ENCODE measurements around the gene GCNA.
"Not testable (repeated sequence)": the region's sequence is repeated elsewhere in the genome, so short reads cannot be mapped to it uniquely, and the experiment has no call there.

The GCNA gene

GRCh38 chrX:71650333-71650969 lies 72.2 kb downstream of the GCNA start:
- H3K27me3 ChIP-seq (ENCODE audit: low read depth, low read length) = no peaks in the 10 kb centered on the region
- H3K4me3 ChIP-seq (ENCODE audit: low read depth in 1 of 2, low read length in 2 of 2) = no peak overlapping the region
- no peaks in the 10 kb centered on the region for H3K36me3 ChIP-seq (ENCODE audit: control insufficient read depth in 1 of 2, insufficient read depth in 2 of 2, low read length in 2 of 2)
- no peaks in the 10 kb centered on the region for H3K9me3 ChIP-seq (ENCODE audit: control insufficient read depth in 1 of 2, low read length in 2 of 2)
- H3K4me1 ChIP-seq (ENCODE audit: control insufficient read depth in 1 of 2, insufficient read depth in 2 of 2, low read length in 2 of 2) = no peaks in the 10 kb centered on the region
- no peak overlapping the region for H3K27ac ChIP-seq (ENCODE audit: low read length)

DNA sequence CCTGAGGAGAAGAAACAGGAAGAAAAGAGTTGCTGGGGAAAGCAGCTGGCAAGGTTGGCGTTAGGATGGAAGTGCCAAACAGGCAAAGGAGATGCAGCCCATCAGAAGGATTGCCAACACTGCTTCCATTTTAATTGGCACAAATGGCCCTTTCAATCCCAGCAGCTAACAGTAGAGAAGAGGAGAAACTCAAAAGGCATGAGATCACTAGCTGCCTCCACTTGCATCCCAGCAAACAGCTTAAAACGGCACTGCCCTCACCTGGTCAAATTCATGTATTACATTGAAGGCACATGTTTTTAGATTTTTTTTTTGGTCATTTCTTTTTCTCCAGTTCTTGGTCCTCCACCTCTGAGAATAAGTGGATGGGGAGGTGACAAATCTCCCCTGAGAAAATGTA lies 74.2 kb downstream of the GCNA start:
- no peak overlapping the region for H3K27ac ChIP-seq (ENCODE audit: low read length)
- no peaks in the 10 kb centered on the region for H3K9me3 ChIP-seq (ENCODE audit: control insufficient read depth in 1 of 2, low read length in 2 of 2)
- H3K4me3 ChIP-seq (ENCODE audit: low read depth in 1 of 2, low read length in 2 of 2) = no peak overlapping the region
- H3K36me3 ChIP-seq (ENCODE audit: control insufficient read depth in 1 of 2, insufficient read depth in 2 of 2, low read length in 2 of 2) = no peaks in the 10 kb centered on the region
- H3K27me3 ChIP-seq (ENCODE audit: low read depth, low read length) = no peaks in the 10 kb centered on the region
- H3K4me1 ChIP-seq (ENCODE audit: control insufficient read depth in 1 of 2, insufficient read depth in 2 of 2, low read length in 2 of 2) = no peaks in the 10 kb centered on the region

DNA sequence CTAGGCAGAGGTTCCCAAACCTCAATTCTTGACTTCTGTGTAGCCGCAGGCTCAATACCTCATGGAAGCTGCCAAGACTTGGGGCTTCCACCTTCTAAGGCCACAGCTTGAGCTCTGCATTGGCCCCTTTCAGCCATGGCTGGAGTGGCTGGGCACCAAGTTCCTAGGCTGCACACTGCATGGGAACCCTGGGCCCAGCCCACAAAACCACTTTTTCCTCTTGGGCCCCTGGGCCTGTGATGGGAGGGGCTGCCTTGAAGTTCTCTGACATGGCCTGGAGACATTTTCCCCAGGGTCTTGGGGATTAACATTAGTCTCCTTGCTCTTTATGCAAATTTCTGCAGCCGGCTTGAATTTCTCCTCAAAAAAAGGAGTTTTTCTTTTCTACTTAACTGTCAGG lies 75.1 kb downstream of the GCNA start:
- Histone ChIP-seq H3K27ac (ENCODE audit: low read length) (no peak overlapping the region), H3K27me3 (ENCODE audit: low read depth, low read length) (no peaks in the 10 kb centered on the region), H3K36me3 (ENCODE audit: control insufficient read depth in 1 of 2, insufficient read depth in 2 of 2, low read length in 2 of 2) (no peaks in the 10 kb centered on the region), H3K4me3 (ENCODE audit: low read depth in 1 of 2, low read length in 2 of 2) (no peak overlapping the region), H3K4me1 (ENCODE audit: control insufficient read depth in 1 of 2, insufficient read depth in 2 of 2, low read length in 2 of 2) (no peaks in the 10 kb centered on the region), H3K9me3 (ENCODE audit: control insufficient read depth in 1 of 2, low read length in 2 of 2) (no peaks in the 10 kb centered on the region)

- Histone ChIP-seq H3K4me1 (ENCODE audit: control insufficient read depth in 1 of 2, insufficient read depth in 2 of 2, low read length in 2 of 2) (no peaks in the 10 kb centered on the region), H3K27me3 (ENCODE audit: low read depth, low read length) (no peaks in the 10 kb centered on the region), H3K9me3 (ENCODE audit: control insufficient read depth in 1 of 2, low read length in 2 of 2) (no peaks in the 10 kb centered on the region), H3K4me3 (ENCODE audit: low read depth in 1 of 2, low read length in 2 of 2) (no peak overlapping the region), H3K36me3 (ENCODE audit: control insufficient read depth in 1 of 2, insufficient read depth in 2 of 2, low read length in 2 of 2) (no peaks in the 10 kb centered on the region), H3K27ac (ENCODE audit: low read length) (no peak overlapping the region)
Observed at GRCh38 chrX:71657267-71657666, 79.0 kb downstream of the GCNA start.

- no peaks in the 10 kb centered on the region for H3K36me3 ChIP-seq (ENCODE audit: control insufficient read depth in 1 of 2, insufficient read depth in 2 of 2, low read length in 2 of 2)
- no peaks in the 10 kb centered on the region for H3K27me3 ChIP-seq (ENCODE audit: low read depth, low read length)
- H3K9me3 ChIP-seq (ENCODE audit: control insufficient read depth in 1 of 2, low read length in 2 of 2) = no peaks in the 10 kb centered on the region
- H3K4me3 ChIP-seq (ENCODE audit: low read depth in 1 of 2, low read length in 2 of 2) = no peak overlapping the region
- no peak overlapping the region for H3K27ac ChIP-seq (ENCODE audit: low read length)
- H3K4me1 ChIP-seq (ENCODE audit: control insufficient read depth in 1 of 2, insufficient read depth in 2 of 2, low read length in 2 of 2) = no peaks in the 10 kb centered on the region
Observed at GRCh38 chrX:71659342-71659741, 81.1 kb downstream of the GCNA start.

- Histone ChIP-seq H3K27me3 (ENCODE audit: low read depth, low read length) (no peaks in the 10 kb centered on the region), H3K4me3 (ENCODE audit: low read depth in 1 of 2, low read length in 2 of 2) (no peak overlapping the region), H3K36me3 (ENCODE audit: control insufficient read depth in 1 of 2, insufficient read depth in 2 of 2, low read length in 2 of 2) (no peaks in the 10 kb centered on the region), H3K4me1 (ENCODE audit: control insufficient read depth in 1 of 2, insufficient read depth in 2 of 2, low read length in 2 of 2) (no peaks in the 10 kb centered on the region), H3K27ac (ENCODE audit: low read length) (no peak overlapping the region), H3K9me3 (ENCODE audit: control insufficient read depth in 1 of 2, low read length in 2 of 2) (no peaks in the 10 kb centered on the region)
Observed at GRCh38 chrX:71659959-71660358, 81.7 kb downstream of the GCNA start.

DNA sequence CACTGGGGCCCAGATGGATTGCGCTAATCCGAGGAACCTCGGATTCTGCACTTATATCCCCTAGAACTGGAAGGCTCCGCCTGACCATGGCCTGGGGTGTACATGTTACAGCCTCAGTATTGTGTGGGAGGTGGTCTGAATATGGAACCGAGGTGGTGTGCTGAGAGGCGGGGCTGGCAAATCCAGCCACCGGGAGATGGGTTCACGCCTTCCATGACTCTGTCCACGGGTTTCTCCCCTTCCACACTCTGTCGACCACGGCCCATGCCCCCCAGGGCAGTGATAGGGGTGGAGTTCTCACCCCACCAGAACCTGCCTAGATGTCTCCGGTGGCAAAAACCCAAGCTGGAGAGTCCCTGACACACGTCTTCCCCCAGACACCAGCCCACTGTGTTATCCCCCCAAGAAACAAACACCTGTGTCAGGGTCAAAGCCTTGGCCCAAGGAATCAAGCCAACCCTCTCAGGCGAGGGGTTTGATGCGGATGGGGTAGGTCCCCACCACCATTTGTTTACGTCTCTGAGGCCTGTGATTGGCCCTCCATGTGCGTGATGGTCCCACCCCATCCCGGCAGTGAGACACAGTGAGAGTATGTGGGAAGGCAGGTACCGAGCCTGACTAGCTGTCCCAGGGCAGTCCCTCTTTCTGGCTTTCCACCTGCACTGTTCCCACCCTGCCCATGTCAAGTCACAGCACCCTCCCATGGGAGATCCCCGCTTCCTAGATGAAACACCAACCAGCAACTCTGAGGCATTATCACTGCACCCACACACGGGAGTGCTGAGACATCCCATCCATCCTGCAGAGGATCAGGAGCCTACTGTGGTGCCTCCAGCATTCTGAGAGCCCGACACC lies 82.6 kb downstream of the GCNA start:
- H3K4me1 ChIP-seq (ENCODE audit: control insufficient read depth in 1 of 2, insufficient read depth in 2 of 2, low read length in 2 of 2) = no peaks in the 10 kb centered on the region
- no peaks in the 10 kb centered on the region for H3K36me3 ChIP-seq (ENCODE audit: control insufficient read depth in 1 of 2, insufficient read depth in 2 of 2, low read length in 2 of 2)
- H3K4me3 ChIP-seq (ENCODE audit: low read depth in 1 of 2, low read length in 2 of 2) = no peak overlapping the region
- no peaks in the 10 kb centered on the region for H3K27me3 ChIP-seq (ENCODE audit: low read depth, low read length)
- H3K27ac ChIP-seq (ENCODE audit: low read length) = no peak overlapping the region
- no peaks in the 10 kb centered on the region for H3K9me3 ChIP-seq (ENCODE audit: control insufficient read depth in 1 of 2, low read length in 2 of 2)

GRCh38 chrX:71661919-71662318 lies 83.7 kb downstream of the GCNA start:
- Histone ChIP-seq H3K36me3 (ENCODE audit: control insufficient read depth in 1 of 2, insufficient read depth in 2 of 2, low read length in 2 of 2) (no peaks in the 10 kb centered on the region), H3K9me3 (ENCODE audit: control insufficient read depth in 1 of 2, low read length in 2 of 2) (no peaks in the 10 kb centered on the region), H3K4me3 (ENCODE audit: low read depth in 1 of 2, low read length in 2 of 2) (no peak overlapping the region)

GRCh38 chrX:71662654-71663053 lies 84.4 kb downstream of the GCNA start:
- H3K4me1 ChIP-seq (ENCODE audit: control insufficient read depth in 1 of 2, insufficient read depth in 2 of 2, low read length in 2 of 2); H3K9me3 ChIP-seq (ENCODE audit: control insufficient read depth in 1 of 2, low read length in 2 of 2); H3K27ac ChIP-seq (ENCODE audit: low read length); H3K4me3 ChIP-seq (ENCODE audit: low read depth in 1 of 2, low read length in 2 of 2); H3K27me3 ChIP-seq (ENCODE audit: low read depth, low read length); H3K36me3 ChIP-seq (ENCODE audit: control insufficient read depth in 1 of 2, insufficient read depth in 2 of 2, low read length in 2 of 2): not testable (repeated sequence)

More at GRCh38 chrX:71661919-71662318, 83.7 kb downstream of the GCNA start:
- no peaks in the 10 kb centered on the region for H3K4me1 ChIP-seq (ENCODE audit: control insufficient read depth in 1 of 2, insufficient read depth in 2 of 2, low read length in 2 of 2)
- H3K27ac ChIP-seq (ENCODE audit: low read length) = no peak overlapping the region
- no peaks in the 10 kb centered on the region for H3K27me3 ChIP-seq (ENCODE audit: low read depth, low read length)
